Mucosa of descending colon (tissue), 3 donors: Measurements from ENCODE around the gene BDP1. TPM values are rescaled to one million over a fixed set of nuclear protein-coding genes. Genes with fewer than 3 reads are reported as not detected.
"Not testable (repeated sequence)": the region's sequence is repeated elsewhere in the genome, so short reads cannot be mapped to it uniquely, and the experiment has no call there.

ENCODE experiments used
- ATAC-seq: fragments of 200-7000 bp; cut with Tn5 transposase; one replicate; pipeline ENCODE4 v1.9.1; 2020; ENCODE audit warnings: mild to moderate bottlenecking, moderate library complexity
- DNase-seq, 3 donors: peaks; one replicate each; pipeline ENCODE4 v3.0.0-alpha.2; 2020
- H3K36me3 ChIP-seq: fragments of 200-600 bp; one replicate; pipeline ENCODE4 v1.8.0; 2021; ENCODE audit warnings: low read depth, mild to moderate bottlenecking
- H3K4me1 ChIP-seq: fragments of 200-600 bp; one replicate; pipeline ENCODE4 v1.8.0; 2021; ENCODE audit warnings: low read depth, mild to moderate bottlenecking
- H3K4me3 ChIP-seq: fragments of 200-600 bp; one replicate; pipeline ENCODE4 v1.8.0; 2021; ENCODE audit warnings: mild to moderate bottlenecking
- H3K9me3 ChIP-seq: fragments of 200-600 bp; one replicate; pipeline ENCODE4 v1.8.0; 2021; ENCODE audit warnings: mild to moderate bottlenecking
- CTCF ChIP-seq: fragments of 200-600 bp; IDR thresholded peaks from one replicate; pipeline ENCODE4 v1.8.0; 2022; ENCODE audit warnings: antibody characterized with exemption, mild to moderate bottlenecking
- intact Hi-C, 2 donors: fragments of 100-400 bp; cut with DNase I in 1 of 2; cut with micrococcal nuclease in 1 of 2; formaldehyde crosslinking; loops; one replicate each; pipeline versions ENCODE4 v1.11.0 to v1.11.1; 2022; cut with DNase I, micrococcal nuclease
- long read RNA-seq, 2 donors: library from polyadenylated mRNA; unstranded; transcript quantifications; one replicate each; pipeline ENCODE4 v2.0.0, GENCODE V29; 2019 to 2021
- total RNA-seq, 3 donors: library from RNA; stranded (reverse); fragmentation: NEBNext Ultra II Directional in 2 of 3; extraction: Animal tissue kit (Norgen Biotek cat#: 25700) in 2 of 3; gene quantifications; one replicate each; pipeline versions ENCODE4 v1.2.1 to v1.2.4, GENCODE V29; 2021 to 2023
- donor health status: DM: no; HTN: no; CAD: no; lungs with moderate emphysema.
- donor health status: DM: no; HTN: no; CAD: no.
- donor health status: DM: no; HTN: yes; CAD: no.

Gene BDP1
- 10 to 100 TPM; 20.0 to 28.7 (median 23.9) TPM for total RNA-seq
- long read RNA-seq, donor 1, partial matches to known transcripts, result 4 of 7 reads
- long read RNA-seq, donor 1, other reads (novel, unspliced or antisense), result 3 of 7 reads
- long read RNA-seq, donor 2, partial matches to known transcripts, result 13 of 15 reads
- long read RNA-seq, donor 2, other reads (novel, unspliced or antisense), result 2 of 15 reads

- TF ChIP-seq CTCF, result no peak
- Histone ChIP-seq H3K4me3 (peak within 1 kb of the TSS; percentile 66), H3K36me3 (no peaks in the 10 kb centered on the region), H3K4me1 (peaks cover 13% of the 10 kb centered on the region), H3K9me3 (no peaks in the 10 kb centered on the region)
- intact Hi-C loops, result no loop called here
- ATAC-seq (peak; percentile 98), DNase-seq (peak; percentile 97 to 99 (median 98))
Observed at GRCh38 chr5:71455427-71456361, at the start of gene BDP1. Gene BDP1, plus strand, starts transcription at chr5:71455651. Its CDS starts 227 bp downstream, at chr5:71455878.

- intact Hi-C loops, ATAC-seq, H3K4me1 ChIP-seq, H3K36me3 ChIP-seq, H3K4me3 ChIP-seq, DNase-seq, H3K9me3 ChIP-seq: not testable (repeated sequence)
Observed at GRCh38 chr5:71410088-71410487, 45.4 kb upstream of the BDP1 start.

GRCh38 chr5:71415626-71416025 lies 39.8 kb upstream of the BDP1 start:
- DNase-seq, intact Hi-C loops, H3K9me3 ChIP-seq, H3K4me1 ChIP-seq, ATAC-seq, H3K36me3 ChIP-seq, H3K4me3 ChIP-seq: not testable (repeated sequence)

- H3K4me1 ChIP-seq, result not testable (repeated sequence)
Observed at GRCh38 chr5:71418026-71418425, 37.4 kb upstream of the BDP1 start.

GRCh38 chr5:71421278-71421677 lies 34.2 kb upstream of the BDP1 start:
- not testable (repeated sequence) for ATAC-seq

More at GRCh38 chr5:71418026-71418425, 37.4 kb upstream of the BDP1 start:
- H3K36me3 ChIP-seq, intact Hi-C loops, H3K9me3 ChIP-seq, H3K4me3 ChIP-seq, DNase-seq, ATAC-seq: not testable (repeated sequence)

GRCh38 chr5:71423896-71424295 lies 31.6 kb upstream of the BDP1 start:
- intact Hi-C loops, H3K9me3 ChIP-seq, H3K4me3 ChIP-seq, H3K36me3 ChIP-seq, DNase-seq, H3K4me1 ChIP-seq, ATAC-seq: not testable (repeated sequence)

More at GRCh38 chr5:71421278-71421677, 34.2 kb upstream of the BDP1 start:
- DNase-seq, H3K36me3 ChIP-seq, H3K9me3 ChIP-seq, H3K4me3 ChIP-seq, intact Hi-C loops, H3K4me1 ChIP-seq: not testable (repeated sequence)

GRCh38 chr5:71426686-71427474 lies 28.6 kb upstream of the BDP1 start:
- DNase-seq, H3K4me3 ChIP-seq, H3K4me1 ChIP-seq, intact Hi-C loops, H3K36me3 ChIP-seq, ATAC-seq, H3K9me3 ChIP-seq: not testable (repeated sequence)

GRCh38 chr5:71432410-71432809 lies 23.0 kb upstream of the BDP1 start:
- H3K9me3 ChIP-seq, intact Hi-C loops, DNase-seq, H3K36me3 ChIP-seq, H3K4me1 ChIP-seq, H3K4me3 ChIP-seq, ATAC-seq: not testable (repeated sequence)

GRCh38 chr5:71434825-71435224 lies 20.6 kb upstream of the BDP1 start:
- not testable (repeated sequence) for DNase-seq, H3K4me3 ChIP-seq

GRCh38 chr5:71441564-71441963 lies 13.9 kb upstream of the BDP1 start:
- H3K9me3 ChIP-seq, DNase-seq, H3K36me3 ChIP-seq, H3K4me1 ChIP-seq, intact Hi-C loops, ATAC-seq, H3K4me3 ChIP-seq: not testable (repeated sequence)

More at GRCh38 chr5:71434825-71435224, 20.6 kb upstream of the BDP1 start:
- H3K4me1 ChIP-seq, ATAC-seq, H3K36me3 ChIP-seq, intact Hi-C loops, H3K9me3 ChIP-seq: not testable (repeated sequence)

GRCh38 chr5:71443891-71444290 lies 11.6 kb upstream of the BDP1 start:
- DNase-seq, H3K36me3 ChIP-seq, H3K4me1 ChIP-seq, ATAC-seq, intact Hi-C loops, H3K9me3 ChIP-seq, H3K4me3 ChIP-seq: not testable (repeated sequence)

- H3K4me3 ChIP-seq, H3K4me1 ChIP-seq, intact Hi-C loops, DNase-seq, ATAC-seq, H3K36me3 ChIP-seq, H3K9me3 ChIP-seq: not testable (repeated sequence)
Observed at GRCh38 chr5:71445015-71445414, 10.4 kb upstream of the BDP1 start.
